GM12891 (cell line): ENCODE data around the gene GAREM1.

Experiments
- DNase-seq: peaks from one replicate; pipeline ENCODE4 v3.0.0; 2011; ENCODE audit warnings: low spot score; ENCODE audit not compliant: insufficient read length
- FAIRE-seq: peaks from 2 replicates; lab custom pipeline; 2011; peaks lifted over from hg19 to GRCh38; lab: Jason Lieb, UNC
- PAX5 ChIP-seq: IDR thresholded peaks from 2 replicates; pipeline ENCODE4 v1.6.1; 2011; ENCODE audit warnings: low read length, moderate library complexity, mild to moderate bottlenecking; ENCODE audit not compliant: insufficient read depth, severe bottlenecking
- POLR2A ChIP-seq: IDR thresholded peaks from 2 replicates; pipeline ENCODE4 v1.6.1; 2011; ENCODE audit warnings: low read depth, low read length, control low read depth
- POLR2AphosphoS5 ChIP-seq: IDR thresholded peaks from 2 replicates; pipeline ENCODE4 v1.6.1; 2011; ENCODE audit warnings: low read depth, low read length, control low read depth
- POU2F2 ChIP-seq: IDR thresholded peaks from 2 replicates; pipeline ENCODE4 v1.6.1; 2011; ENCODE audit warnings: low read depth, mild to moderate bottlenecking, control low read depth, low read length, moderate library complexity
- SPI1 ChIP-seq: IDR thresholded peaks from 2 replicates; pipeline ENCODE4 v1.6.1; 2011; ENCODE audit warnings: low read depth, low read length, control low read depth
- TAF1 ChIP-seq: IDR thresholded peaks from 2 replicates; pipeline ENCODE4 v1.6.1; 2011; ENCODE audit warnings: low read depth, low read length, control low read depth

The GAREM1 gene

GRCh38 chr18:32319084-32319483 is 151.6 kb downstream of the GAREM1 start:
- TF ChIP-seq TAF1 (no peak), POLR2A (no peak), POLR2AphosphoS5 (no peak), SPI1 (no peak), POU2F2 (no peak), PAX5 (no peak)
- DNase-seq (no peak), FAIRE-seq (no peak)

- DNase-seq (no peak), FAIRE-seq (no peak)
- TF ChIP-seq POLR2AphosphoS5 (no peak), TAF1 (no peak), POLR2A (no peak), PAX5 (no peak), POU2F2 (no peak), SPI1 (no peak)
Observed at GRCh38 chr18:32318581-32318980, 152.1 kb downstream of the GAREM1 start.

GRCh38 chr18:32317651-32318050 is 153.0 kb downstream of the GAREM1 start:
- TF ChIP-seq POU2F2 (no peak), PAX5 (no peak), TAF1 (no peak), SPI1 (no peak), POLR2AphosphoS5 (no peak), POLR2A (no peak)
- FAIRE-seq (no peak), DNase-seq (no peak)

GRCh38 chr18:32315881-32316280 is 154.8 kb downstream of the GAREM1 start:
- DNase-seq (no peak), FAIRE-seq (no peak)
- TF ChIP-seq TAF1 (no peak), POLR2AphosphoS5 (no peak), PAX5 (no peak), POU2F2 (no peak), SPI1 (no peak)

- TF ChIP-seq TAF1 (no peak), PAX5 (no peak), POU2F2 (no peak), SPI1 (no peak), POLR2A (no peak), POLR2AphosphoS5 (no peak)
- FAIRE-seq = no peak
Observed at GRCh38 chr18:32310774-32311173, 159.9 kb downstream of the GAREM1 start.

GRCh38 chr18:32310101-32310500 is 160.6 kb downstream of the GAREM1 start:
- FAIRE-seq = no peak

More at GRCh38 chr18:32310774-32311173, 159.9 kb downstream of the GAREM1 start:
- no peak for DNase-seq

GRCh38 chr18:32308493-32309120 is 162.1 kb downstream of the GAREM1 start:
- TF ChIP-seq POU2F2 = no peak
- no peak for TF ChIP-seq POLR2AphosphoS5
- no peak for TF ChIP-seq PAX5
- FAIRE-seq (no peak), DNase-seq (no peak)

More at GRCh38 chr18:32310101-32310500, 160.6 kb downstream of the GAREM1 start:
- no peak for DNase-seq
- no peak for TF ChIP-seq POLR2AphosphoS5
- no peak for TF ChIP-seq PAX5
- no peak for TF ChIP-seq POU2F2
- TF ChIP-seq TAF1 = no peak
- TF ChIP-seq POLR2A = no peak
- TF ChIP-seq SPI1 = no peak

- no peak for TF ChIP-seq POLR2AphosphoS5
- no peak for TF ChIP-seq POU2F2
- no peak for TF ChIP-seq POLR2A
- no peak for TF ChIP-seq TAF1
- TF ChIP-seq SPI1 = no peak
- no peak for TF ChIP-seq PAX5
- FAIRE-seq (no peak), DNase-seq (no peak)
Observed at GRCh38 chr18:32303400-32303799, 167.3 kb downstream of the GAREM1 start.

- no peak for DNase-seq
- TF ChIP-seq TAF1 = no peak
- no peak for TF ChIP-seq PAX5
- no peak for TF ChIP-seq POLR2AphosphoS5
- TF ChIP-seq POLR2A = no peak
- no peak for TF ChIP-seq SPI1
- TF ChIP-seq POU2F2 = no peak
- no peak for FAIRE-seq
Observed at GRCh38 chr18:32302806-32303205, 167.9 kb downstream of the GAREM1 start.

- FAIRE-seq (no peak), DNase-seq (peak; percentile 7)
- no peak for TF ChIP-seq POLR2AphosphoS5
Observed at GRCh38 chr18:32301976-32302743, 168.5 kb downstream of the GAREM1 start.
